HEK293T (cell line): ENCODE data around the gene AGBL4.

Experiments used
- BHLHE40 ChIP-seq: fragments of 450-650 bp; IDR thresholded peaks from 2 replicates; pipeline ENCODE4 v1.6.1; 2016; ENCODE audit warnings: mild to moderate bottlenecking, moderate library complexity, borderline replicate concordance
- ELF4 ChIP-seq: fragments of 450-650 bp; IDR thresholded peaks from 2 replicates; pipeline ENCODE4 v1.6.1; 2017; ENCODE audit warnings: antibody characterized with exemption
- FOXA1 ChIP-seq: fragments of 450-650 bp; IDR thresholded peaks from 2 replicates; pipeline ENCODE4 v1.6.1; 2016; ENCODE audit warnings: mild to moderate bottlenecking
- FOXK2 ChIP-seq: fragments of 450-650 bp; IDR thresholded peaks from 2 replicates; pipeline ENCODE4 v1.6.1; 2016; ENCODE audit warnings: mild to moderate bottlenecking
- FOXM1 ChIP-seq: fragments of 450-650 bp; IDR thresholded peaks from 2 replicates; pipeline ENCODE4 v1.6.1; 2017; ENCODE audit warnings: mild to moderate bottlenecking, borderline replicate concordance
- HDGF ChIP-seq: fragments of 450-650 bp; IDR thresholded peaks from 2 replicates; pipeline ENCODE4 v1.6.1; 2017; ENCODE audit warnings: antibody characterized with exemption, borderline replicate concordance
- L3MBTL2 ChIP-seq: fragments of 450-650 bp; conservative IDR thresholded peaks from 2 replicates; pipeline ENCODE4 v1.6.1; 2016; ENCODE audit warnings: mild to moderate bottlenecking
- NFRKB ChIP-seq: fragments of 450-650 bp; IDR thresholded peaks from 2 replicates; pipeline ENCODE4 v1.6.1; 2016; ENCODE audit warnings: mild to moderate bottlenecking, moderate library complexity
- PKNOX1 ChIP-seq: fragments of 450-650 bp; IDR thresholded peaks from 2 replicates; pipeline ENCODE4 v1.6.1; 2016
- SP1 ChIP-seq: fragments of 450-650 bp; IDR thresholded peaks from 2 replicates; pipeline ENCODE4 v1.6.1; 2017
- SUZ12 ChIP-seq: fragments of 450-650 bp; IDR thresholded peaks from 2 replicates; pipeline ENCODE4 v1.6.1; 2016; ENCODE audit warnings: mild to moderate bottlenecking
- TARDBP ChIP-seq: fragments of 450-650 bp; IDR thresholded peaks from 2 replicates; pipeline ENCODE4 v1.6.1; 2016

GRCh38 chr1:49694251-49694827 lies 329.4 kb downstream of the AGBL4 start:
- TF ChIP-seq FOXM1 (no peak), BHLHE40 (no peak), SUZ12 (no peak), ELF4 (no peak), L3MBTL2 (no peak), NFRKB (no peak), PKNOX1 (no peak), TARDBP (no peak), FOXK2 (no peak), SP1 (no peak), HDGF (no peak), FOXA1 (no peak)
